ENCODE data around the gene TMCO1. TPM values are rescaled to one million over a fixed set of nuclear protein-coding genes. Genes with fewer than 3 reads are reported as not detected.

TMCO1 gene
- total RNA-seq, 1 experiment from 2014 or later = 70.1 TPM

DNA sequence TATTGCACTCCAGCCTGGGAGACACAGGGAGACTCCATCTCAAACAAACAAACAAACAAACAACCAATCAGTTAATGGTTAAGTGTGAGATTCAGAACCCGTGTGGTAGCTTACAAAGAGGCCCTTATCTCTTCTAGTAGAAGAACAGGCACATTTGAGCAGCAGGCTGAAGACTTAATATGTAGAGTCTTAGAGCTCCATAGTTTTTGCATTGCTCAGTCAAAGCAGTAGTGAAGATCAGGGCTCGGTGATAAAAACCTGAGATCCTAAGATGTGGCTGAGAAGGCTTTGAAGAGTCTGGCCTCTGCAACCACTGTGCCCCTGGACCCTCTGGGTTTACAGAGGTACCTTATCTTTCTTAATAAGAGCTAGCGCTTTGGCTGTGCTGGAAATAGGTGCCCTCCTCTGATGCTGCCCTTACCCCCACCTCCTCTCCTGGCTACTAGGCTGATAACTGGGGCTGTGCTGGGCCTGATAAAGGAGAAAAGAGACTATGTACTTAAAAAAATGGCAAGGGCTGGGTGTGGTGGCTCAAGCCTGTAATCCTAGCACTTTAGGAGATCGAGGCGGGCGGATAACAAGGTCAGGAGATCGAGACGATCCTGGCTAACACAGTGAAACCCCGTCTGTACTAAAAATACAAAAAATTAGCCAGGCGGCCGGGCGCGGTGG, 48.3 kb upstream of the TMCO1 start:
- Histone ChIP-seq H3K18ac (ENCODE audit: insufficient read length, low read depth, low read length) (no peak overlapping the region), H3T11ph (ENCODE audit: low read length) (no peak overlapping the region), H4K5ac (ENCODE audit: insufficient read length, low read depth, low read length) (no peak overlapping the region), H3K4me2 (ENCODE audit: insufficient read depth, insufficient read length, low read length) (no peak overlapping the region), H4K8ac (replicated peaks; ENCODE audit: insufficient read length, low read depth, low read length) (no peak overlapping the region), H2AFZ (ENCODE audit: low read length) (no peak overlapping the region), H3K27ac (ENCODE audit: insufficient read length, low read depth, low read length) (no peak overlapping the region), H2BK12ac (ENCODE audit: insufficient read length, low read depth, low read length) (no peak overlapping the region), H2AK5ac (ENCODE audit: insufficient read length, low read length) (no peak overlapping the region), H4K20me1 (ENCODE audit: control insufficient read depth, insufficient read depth, insufficient read length) (no peaks in the 10 kb centered on the region), H3K23ac (ENCODE audit: insufficient read length, low read depth, low read length) (no peak overlapping the region), H3K23me2 (ENCODE audit: insufficient read length, low read depth, low read length, poor library complexity, severe bottlenecking) (no peaks in the 10 kb centered on the region), H3K56ac (ENCODE audit: insufficient read length, low read depth, low read length) (no peak overlapping the region), H3K4ac (ENCODE audit: low read depth, low read length) (no peak overlapping the region), H3K14ac (ENCODE audit: insufficient read depth, low read length) (no peak overlapping the region), H3K9ac (ENCODE audit: extremely low read depth, insufficient read length, low read length) (no peak overlapping the region), H3K27me3 (ENCODE audit: insufficient read depth, low read length) (no peaks in the 10 kb centered on the region), H3K79me1 (ENCODE audit: insufficient read depth, low read depth, low read length, poor library complexity, severe bottlenecking) (no peaks in the 10 kb centered on the region), H2BK5ac (ENCODE audit: insufficient read length, low read length) (no peak overlapping the region), H4K91ac (ENCODE audit: insufficient read length, low read depth, low read length) (no peak overlapping the region), H2BK120ac (ENCODE audit: low read depth, low read length, poor library complexity, severe bottlenecking) (no peak overlapping the region), H3K79me2 (ENCODE audit: insufficient read depth, low read length) (no peaks in the 10 kb centered on the region), H2BK20ac (ENCODE audit: low read depth, low read length, poor library complexity, severe bottlenecking) (no peak overlapping the region), H3K4me1 (ENCODE audit: insufficient read depth, low read length) (no peaks in the 10 kb centered on the region), H3K9me3 (ENCODE audit: control insufficient read depth, low read depth, low read length) (no peaks in the 10 kb centered on the region), H2BK15ac (ENCODE audit: low read depth, low read length) (no peak overlapping the region)
- DNase-seq = no peak
- Mint-ChIP-seq H3K36me3 (ENCODE audit: insufficient read depth in 1 of 3, low read depth in 3 of 3) (0 out of 7 replicates have a peak, but pooled peaks cover 0 to 2% (median 0%) of the 10 kb centered on the region in 3 experiments), H3K27me3 (ENCODE audit: low read depth) (peaks cover 2% of the 10 kb centered on the region; the same call in 1 of the 2 replicates), H3K4me1 (no peaks in the 10 kb centered on the region), H3K9me3 (no peaks in the 10 kb centered on the region), H3K27ac (no peak overlapping the region), H3K4me3 (no peak overlapping the region)
- TF ChIP-seq, protein P1, sequence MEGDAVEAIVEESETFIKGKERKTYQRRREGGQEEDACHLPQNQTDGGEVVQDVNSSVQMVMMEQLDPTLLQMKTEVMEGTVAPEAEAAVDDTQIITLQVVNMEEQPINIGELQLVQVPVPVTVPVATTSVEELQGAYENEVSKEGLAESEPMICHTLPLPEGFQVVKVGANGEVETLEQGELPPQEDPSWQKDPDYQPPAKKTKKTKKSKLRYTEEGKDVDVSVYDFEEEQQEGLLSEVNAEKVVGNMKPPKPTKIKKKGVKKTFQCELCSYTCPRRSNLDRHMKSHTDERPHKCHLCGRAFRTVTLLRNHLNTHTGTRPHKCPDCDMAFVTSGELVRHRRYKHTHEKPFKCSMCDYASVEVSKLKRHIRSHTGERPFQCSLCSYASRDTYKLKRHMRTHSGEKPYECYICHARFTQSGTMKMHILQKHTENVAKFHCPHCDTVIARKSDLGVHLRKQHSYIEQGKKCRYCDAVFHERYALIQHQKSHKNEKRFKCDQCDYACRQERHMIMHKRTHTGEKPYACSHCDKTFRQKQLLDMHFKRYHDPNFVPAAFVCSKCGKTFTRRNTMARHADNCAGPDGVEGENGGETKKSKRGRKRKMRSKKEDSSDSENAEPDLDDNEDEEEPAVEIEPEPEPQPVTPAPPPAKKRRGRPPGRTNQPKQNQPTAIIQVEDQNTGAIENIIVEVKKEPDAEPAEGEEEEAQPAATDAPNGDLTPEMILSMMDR (conservative IDR thresholded peaks at IDR 0.05) = no peak
- WGBS (ENCODE audit: extremely low coverage, insufficient read length, low lambda C conversion rate) = no CpG with 5 or more reads among the region's 13 CpGs
